Hematopoietic multipotent progenitor cell treated with erythropoietin and hydrocortisone succinate and interleukin-3 and kit ligand, for 4 days (in vitro differentiated cells): ENCODE data around the gene HAND1.

Source experiments
- DNase-seq: peaks from one replicate; pipeline ENCODE4 v3.0.0-alpha.2; 2015

HAND1 gene

DNA sequence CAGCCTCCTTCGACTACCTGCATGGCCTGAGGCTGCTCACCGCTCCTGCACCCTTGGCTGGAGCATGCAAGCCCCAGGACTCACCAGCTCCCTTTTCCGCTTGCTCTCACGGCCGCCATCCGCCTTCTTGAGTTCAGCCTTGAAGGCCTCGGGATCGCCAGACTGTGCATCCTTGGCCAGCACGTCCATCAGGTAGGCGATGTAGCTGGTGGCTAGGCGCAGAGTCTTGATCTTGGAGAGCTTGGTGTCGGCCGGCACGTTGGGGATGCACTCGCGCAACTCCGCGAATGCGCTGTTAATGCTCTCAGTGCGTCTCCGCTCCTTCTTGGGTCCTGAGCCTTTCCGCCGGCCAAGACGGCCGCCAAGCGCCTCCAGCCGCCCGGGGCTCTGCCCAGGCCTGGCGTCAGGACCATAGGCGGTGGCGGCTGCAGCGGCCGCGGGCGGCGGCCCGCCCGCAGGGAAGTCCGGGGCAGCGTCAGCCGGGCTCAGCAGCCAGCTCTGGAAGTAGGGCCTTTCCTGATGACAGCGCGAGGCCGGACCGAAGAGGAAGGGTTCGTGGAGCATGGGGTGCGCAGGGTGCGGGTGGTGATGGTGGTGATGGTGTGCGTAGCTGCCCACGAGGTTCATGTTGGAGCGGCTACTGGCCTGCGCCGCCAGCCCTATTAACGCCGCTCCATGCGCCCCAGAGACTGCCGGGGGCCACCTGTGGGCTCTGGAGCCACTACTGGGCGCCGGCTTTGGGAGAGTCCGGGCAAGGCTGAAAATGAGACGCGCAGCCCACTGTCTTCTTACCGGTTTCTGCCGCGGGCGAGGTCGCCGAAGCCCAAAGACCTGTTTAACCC, 424 bp downstream of the HAND1 start:
- DNase-seq, result peak; percentile 33

GRCh38 chr5:154476354-154477205, 1.4 kb downstream of the HAND1 start:
- no peak for DNase-seq

- DNase-seq, result no peak
Measured at GRCh38 chr5:154475591-154476353, 2.3 kb downstream of the HAND1 start.

DNA sequence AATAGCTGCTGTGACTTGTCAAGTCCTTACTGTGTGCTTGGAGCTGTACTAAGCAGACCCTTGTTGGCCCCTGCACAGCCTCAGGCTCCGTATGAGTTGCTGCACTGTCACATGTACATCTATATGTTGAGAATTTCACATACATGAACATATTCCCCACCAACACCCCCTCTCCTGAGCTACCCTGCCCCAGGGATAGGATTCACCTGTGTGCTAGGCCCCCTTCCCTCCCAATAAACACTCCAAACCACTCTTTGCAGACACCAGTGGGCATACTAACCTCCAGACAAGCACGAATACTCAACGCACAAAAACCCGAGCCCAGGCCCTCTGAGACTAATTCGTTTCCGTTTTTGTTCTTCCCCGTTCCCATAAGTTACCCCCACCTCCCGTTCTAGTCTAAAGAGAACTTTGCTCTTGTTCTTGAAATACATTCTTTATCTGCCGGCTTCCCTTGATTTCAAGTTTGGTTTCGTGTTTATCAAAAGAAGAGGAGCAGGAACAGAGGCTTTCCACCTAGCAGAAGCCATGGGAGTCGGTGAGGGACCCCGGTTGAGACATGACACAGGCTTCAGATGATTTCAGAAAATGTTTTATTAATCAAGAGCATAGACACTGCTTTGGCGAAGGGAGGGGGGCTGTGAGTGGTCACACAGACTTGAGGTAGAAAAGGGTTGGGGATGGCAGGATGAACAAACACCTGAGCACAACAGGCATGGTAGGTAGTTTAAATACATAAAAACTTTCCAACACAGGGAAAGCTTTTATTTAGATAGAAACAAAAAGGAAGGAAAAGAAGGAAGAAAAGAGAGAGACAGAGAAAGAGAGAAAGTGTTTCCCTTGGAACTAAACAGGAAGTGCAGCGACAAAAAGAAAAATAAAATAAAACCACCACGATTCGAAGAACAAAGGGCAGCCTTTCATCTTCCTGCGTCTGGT, 3.4 kb downstream of the HAND1 start:
- DNase-seq, result no peak

GRCh38 chr5:154473581-154474283, 4.3 kb downstream of the HAND1 start:
- no peak for DNase-seq

DNA sequence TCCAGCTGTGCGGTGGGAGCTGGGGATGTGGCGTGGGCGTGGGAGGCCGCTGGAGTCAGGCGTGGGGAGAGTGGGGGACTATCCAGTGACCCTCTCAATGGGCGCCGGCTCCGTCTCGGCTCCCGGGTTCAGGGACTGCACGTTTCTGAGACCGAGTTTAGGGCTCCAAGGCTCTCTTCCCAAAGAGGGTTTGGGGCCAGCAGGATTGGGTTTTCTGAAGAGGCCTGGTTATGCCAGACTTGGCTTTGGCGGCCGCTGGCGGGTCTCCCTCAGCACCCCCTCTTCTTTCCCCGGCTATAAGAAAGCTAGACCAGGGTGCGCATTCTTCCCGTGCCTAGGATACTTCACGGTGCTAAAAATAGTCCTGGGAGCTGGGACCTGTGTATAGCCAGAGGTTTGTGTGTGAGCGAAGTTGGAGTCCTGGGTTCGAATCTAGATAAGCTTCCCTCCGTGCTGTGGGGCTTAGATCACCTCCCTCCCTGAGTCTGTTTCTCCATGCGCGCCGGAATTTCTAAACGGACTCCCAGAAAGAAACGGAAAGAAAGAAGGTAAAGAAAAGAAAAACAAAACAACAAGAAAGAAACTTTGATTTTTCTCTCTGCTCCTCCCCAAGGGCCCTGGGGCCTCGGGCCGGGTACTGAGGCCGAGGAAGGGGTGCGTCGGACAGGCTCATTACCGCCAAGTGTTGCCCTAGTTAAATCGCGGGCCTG, 5.0 kb downstream of the HAND1 start:
- DNase-seq, result no peak

DNA sequence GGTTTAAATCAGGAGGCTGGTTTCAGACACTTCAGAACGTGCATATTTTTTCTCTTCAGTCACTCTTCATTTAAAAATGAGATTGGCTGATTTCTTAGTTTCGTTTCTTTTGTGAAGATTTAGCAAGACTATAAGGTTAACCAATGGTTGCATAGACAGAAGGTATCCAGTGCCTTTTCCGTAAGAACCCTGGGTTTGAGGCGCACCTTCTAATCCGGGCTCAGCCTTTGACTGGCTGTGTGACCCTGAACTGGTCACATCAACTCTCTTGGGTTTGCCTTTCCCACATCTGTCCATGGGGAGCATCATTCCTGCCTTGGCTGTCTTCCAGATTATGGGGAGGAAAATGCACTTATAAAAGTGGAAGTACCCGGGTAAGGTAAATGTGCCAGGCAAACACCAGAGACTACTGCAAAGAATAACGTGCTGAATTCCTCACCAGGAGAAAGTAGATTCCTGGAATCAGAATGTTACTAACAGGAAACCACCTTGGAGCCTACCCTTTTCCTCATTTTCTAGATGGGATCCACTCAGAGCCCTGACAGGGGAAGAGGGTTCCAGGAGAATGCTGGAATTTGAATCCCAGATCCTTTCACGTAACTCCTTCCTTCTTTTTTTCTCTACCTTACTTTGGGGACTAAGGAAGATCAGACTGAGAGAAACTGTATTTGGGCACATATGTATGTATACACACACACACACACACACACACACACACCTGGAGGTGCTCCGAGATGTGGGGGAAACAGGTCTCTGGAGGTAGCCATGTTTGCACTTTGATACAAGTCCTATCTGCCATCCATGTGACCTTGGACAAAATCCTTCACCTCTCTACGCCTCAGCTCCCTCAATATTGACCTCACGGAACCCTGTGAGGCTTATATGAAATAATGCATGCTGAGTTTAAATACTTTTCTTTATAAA, 6.8 kb downstream of the HAND1 start:
- DNase-seq, result no peak

- no peak for DNase-seq
Measured at GRCh38 chr5:154470137-154470536, 7.9 kb downstream of the HAND1 start.

DNA sequence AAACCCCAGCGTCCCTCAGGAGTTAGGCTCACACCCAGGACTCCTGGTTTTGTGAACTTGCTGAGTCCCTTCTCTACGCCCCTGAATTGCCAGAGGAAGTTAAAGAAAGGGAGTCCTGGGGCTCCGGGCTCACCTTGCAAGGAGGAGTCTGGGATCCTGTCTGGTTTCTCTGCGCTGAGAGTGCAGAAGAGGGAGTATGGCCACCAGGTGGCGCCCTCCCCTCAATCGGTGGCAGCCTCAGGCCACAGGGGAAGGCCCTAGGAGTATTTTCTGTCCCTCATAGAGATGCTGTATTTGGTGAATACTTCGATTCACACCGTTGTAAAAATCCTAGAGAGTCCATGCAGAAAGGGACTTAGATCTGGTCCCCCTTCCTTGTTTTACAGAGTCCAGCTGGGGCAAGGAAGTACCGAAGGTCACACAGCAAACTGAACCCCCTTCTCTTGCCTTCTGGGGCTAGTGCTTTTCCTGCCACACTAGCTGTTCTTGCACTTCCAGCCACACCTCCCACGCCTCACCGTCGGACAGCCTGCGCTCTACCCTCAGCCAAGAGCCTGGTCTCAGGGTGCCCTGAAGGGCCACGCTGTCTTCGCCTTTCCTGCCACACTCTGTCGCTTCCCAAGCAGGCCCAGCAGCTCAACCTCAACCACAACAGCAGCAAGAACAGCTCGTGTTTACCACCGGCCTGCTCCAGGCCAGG, 10.2 kb downstream of the HAND1 start:
- DNase-seq, result peak; percentile 83

- DNase-seq, result no peak
Measured at GRCh38 chr5:154466671-154467070, 11.4 kb downstream of the HAND1 start.

- DNase-seq, result no peak
Measured at GRCh38 chr5:154466147-154466546, 11.9 kb downstream of the HAND1 start.

GRCh38 chr5:154465169-154465568, 12.9 kb downstream of the HAND1 start:
- no peak for DNase-seq

- no peak for DNase-seq
Measured at GRCh38 chr5:154464438-154464837, 13.6 kb downstream of the HAND1 start.

DNA sequence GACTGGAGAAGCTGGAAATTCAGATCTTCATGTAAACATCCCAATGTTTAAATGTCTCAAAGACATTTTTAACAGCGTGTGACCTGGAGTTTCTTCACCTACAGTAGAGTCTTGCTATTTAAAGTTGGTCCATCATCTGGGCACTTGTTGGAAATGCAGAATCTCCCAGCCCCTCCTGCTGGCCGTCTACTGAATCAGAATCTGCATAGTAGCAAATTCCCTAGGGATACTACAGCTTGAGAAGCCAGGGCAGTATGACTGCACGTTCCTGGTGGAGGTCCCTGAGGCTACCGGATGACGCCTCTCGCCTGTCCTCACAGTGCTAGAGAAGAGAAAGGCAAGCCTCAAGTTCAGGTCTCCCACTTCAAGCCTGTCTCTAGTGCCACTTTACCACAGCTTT, 16.5 kb downstream of the HAND1 start:
- DNase-seq, result no peak

DNA sequence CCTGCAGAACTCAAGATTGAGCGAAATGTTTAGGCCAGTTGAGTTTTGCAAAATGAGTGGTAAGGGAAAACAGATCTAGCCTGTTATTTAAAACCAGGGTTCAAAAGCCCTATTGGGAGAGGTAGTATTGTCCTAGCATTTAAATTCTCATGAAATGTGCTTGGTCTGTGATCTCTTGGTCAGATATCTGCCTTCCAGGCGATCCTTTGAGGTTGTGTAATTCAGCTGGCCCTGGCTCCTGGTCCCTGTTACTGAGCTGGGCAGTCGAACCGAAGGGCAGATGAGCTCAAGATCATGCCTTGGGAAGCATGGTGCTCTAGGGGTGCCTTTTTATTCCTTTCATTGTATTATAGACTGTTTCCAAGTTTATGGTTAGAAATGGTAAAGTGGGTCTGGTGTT, 17.9 kb downstream of the HAND1 start:
- no peak for DNase-seq

- no peak for DNase-seq
Measured at GRCh38 chr5:154459015-154459414, 19.0 kb downstream of the HAND1 start.

DNA sequence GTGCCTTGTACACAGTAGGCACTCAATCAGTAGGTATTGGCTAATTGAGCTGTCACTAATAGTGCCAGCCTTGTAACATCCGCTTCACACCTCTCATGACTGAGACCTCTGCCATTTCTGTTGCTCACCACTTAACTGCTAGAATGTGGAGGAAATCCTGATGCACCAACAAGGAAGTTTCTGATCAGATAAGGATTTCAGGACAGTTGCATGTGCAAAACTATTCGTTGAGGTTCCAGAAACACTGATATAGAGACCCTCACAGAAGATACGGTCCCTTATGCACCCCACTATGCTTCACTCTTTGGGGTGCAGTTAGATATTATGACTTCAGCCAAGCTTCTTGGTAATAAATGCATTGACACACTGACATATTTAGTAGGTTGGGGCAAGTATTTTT, 21.5 kb downstream of the HAND1 start:
- DNase-seq, result no peak

- DNase-seq, result no peak
Measured at GRCh38 chr5:154455585-154455984, 22.4 kb downstream of the HAND1 start.

DNA sequence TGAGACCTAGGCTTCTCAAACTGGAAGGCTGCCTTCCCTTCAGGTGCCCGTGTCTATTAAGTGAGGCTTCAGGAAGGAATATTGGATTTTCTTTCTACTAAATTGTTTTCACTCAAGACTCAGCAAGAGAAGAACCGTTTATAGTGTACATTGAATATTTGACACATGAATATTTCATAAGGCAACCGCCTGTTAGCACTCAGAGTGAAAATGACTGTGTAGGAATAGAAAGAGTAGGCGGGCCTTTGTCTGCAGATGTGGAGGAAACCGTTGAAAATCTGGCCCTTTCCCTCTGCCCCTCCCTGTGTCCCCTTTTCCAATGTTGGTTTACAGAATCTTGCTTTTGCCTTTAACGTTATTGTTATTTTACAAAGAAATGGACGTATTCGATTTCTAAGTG, 26.1 kb downstream of the HAND1 start:
- DNase-seq, result no peak
